SH-SY5Y (cell line): ENCODE measurements around the gene TPM1.

Experiments
- GATA2 ChIP-seq: IDR thresholded peaks from 2 replicates; pipeline ENCODE4 v1.6.1; 2011; ENCODE audit warnings: mild to moderate bottlenecking, low read depth, low read length
- GATA3 ChIP-seq: IDR thresholded peaks from 2 replicates; pipeline ENCODE4 v1.6.1; 2011; ENCODE audit warnings: low read depth, mild to moderate bottlenecking, low read length, moderate library complexity

GRCh38 chr15:63038926-63039673, 3.4 kb upstream of the TPM1 start:
- no peak for TF ChIP-seq GATA2
- TF ChIP-seq GATA3: no peak
